ENCODE data around the gene NPTXR.

NPTXR gene

DNA sequence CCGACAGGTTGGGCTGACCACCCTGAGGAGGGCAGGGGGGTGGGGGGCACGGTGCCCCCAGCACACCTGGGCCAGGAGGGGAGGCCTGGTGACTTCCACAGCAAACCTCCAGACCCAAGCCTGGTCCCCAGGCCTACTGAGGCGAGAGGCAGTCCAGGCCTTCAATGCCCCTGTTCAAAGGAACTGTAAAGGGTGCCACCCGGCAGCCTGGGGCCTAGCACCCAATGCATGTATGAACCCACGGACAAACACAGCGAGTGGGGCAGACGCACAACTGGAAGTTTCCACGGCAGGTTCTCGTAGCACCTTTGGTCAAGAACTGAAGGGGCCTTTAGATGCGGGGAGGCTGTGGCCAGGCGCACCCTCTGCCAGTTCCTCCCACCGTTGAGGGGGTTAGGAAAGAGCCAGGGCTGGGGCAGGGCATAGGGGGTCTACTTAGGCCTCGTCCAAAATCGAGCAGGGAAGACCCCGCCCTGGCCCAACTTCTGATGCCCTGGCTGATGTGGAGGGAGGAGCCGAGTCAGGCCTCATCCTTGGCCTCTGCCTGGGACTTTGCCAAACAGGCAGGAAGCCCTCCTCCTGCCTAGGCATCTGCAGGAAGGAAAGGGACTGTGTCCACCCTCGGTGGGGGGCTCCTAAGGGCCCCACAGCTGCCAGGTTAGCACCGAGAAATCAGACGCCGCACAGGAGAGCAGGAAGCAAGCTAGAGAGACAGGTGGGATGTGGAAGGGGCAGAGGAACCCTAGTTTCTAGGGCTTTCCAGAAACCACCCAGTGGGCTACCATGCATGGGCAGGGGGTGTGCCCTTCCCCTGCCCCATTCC lies 21.6 kb upstream of the NPTXR start:
- TF ChIP-seq, protein P1, sequence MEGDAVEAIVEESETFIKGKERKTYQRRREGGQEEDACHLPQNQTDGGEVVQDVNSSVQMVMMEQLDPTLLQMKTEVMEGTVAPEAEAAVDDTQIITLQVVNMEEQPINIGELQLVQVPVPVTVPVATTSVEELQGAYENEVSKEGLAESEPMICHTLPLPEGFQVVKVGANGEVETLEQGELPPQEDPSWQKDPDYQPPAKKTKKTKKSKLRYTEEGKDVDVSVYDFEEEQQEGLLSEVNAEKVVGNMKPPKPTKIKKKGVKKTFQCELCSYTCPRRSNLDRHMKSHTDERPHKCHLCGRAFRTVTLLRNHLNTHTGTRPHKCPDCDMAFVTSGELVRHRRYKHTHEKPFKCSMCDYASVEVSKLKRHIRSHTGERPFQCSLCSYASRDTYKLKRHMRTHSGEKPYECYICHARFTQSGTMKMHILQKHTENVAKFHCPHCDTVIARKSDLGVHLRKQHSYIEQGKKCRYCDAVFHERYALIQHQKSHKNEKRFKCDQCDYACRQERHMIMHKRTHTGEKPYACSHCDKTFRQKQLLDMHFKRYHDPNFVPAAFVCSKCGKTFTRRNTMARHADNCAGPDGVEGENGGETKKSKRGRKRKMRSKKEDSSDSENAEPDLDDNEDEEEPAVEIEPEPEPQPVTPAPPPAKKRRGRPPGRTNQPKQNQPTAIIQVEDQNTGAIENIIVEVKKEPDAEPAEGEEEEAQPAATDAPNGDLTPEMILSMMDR (IDR thresholded peaks at IDR 0.05; ENCODE audit: low read depth, low read length): no peak

DNA sequence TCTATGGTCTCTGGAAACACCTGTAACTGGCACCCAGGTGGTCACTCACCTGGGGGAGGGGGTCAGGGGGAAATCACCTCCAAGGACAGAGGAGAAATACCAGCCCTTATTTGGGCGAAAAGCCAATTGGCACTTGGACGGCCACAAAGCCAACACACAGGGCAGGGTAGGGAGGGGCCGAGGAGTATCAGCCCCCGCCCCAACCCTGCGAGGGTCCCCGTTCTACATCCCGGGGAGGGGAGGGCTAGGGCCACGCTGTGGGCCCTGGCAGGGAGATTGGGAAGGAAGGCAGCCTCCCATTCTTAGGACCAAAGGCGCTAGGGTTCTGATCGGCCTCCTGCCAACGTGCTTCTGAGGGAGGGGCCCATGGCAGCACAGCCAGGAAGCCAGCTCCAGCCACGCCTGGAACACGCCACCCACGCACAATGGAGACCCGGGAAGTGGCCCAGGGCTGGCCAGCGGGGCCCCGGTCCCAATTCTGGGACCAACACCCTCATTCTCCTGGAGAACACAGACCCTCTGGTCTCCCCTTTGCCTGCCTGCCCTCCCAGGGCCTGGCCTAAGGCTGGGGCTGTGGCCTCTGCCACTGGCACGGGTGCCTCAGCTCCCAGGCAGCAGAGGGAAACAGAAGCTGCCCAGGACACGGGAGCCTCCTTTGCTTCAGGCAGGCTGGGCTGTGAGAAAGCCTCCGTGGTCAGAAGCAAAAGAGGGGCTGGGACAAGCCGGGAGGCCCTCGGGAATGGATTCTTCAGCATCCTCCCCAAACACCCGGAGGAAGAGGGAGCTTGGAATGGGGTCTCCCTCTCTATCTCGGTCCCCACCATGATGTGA lies 20.7 kb upstream of the NPTXR start:
- no peak overlapping the region for H3K4me3 ChIP-seq (ENCODE audit: low read depth, low read length)
- TF ChIP-seq, protein P1 (IDR thresholded peaks at IDR 0.05; ENCODE audit: low read depth, low read length): no peak

More for the DNA sequence above, 21.6 kb upstream of the NPTXR start:
- no peak overlapping the region for H3K4me3 ChIP-seq (ENCODE audit: low read depth, low read length)

GRCh38 chr22:38863531-38864131 lies 19.8 kb upstream of the NPTXR start:
- TF ChIP-seq, protein P1 (IDR thresholded peaks at IDR 0.05; ENCODE audit: low read depth, low read length): no peak
- H3K4me3 ChIP-seq (ENCODE audit: low read depth, low read length): no peak overlapping the region

DNA sequence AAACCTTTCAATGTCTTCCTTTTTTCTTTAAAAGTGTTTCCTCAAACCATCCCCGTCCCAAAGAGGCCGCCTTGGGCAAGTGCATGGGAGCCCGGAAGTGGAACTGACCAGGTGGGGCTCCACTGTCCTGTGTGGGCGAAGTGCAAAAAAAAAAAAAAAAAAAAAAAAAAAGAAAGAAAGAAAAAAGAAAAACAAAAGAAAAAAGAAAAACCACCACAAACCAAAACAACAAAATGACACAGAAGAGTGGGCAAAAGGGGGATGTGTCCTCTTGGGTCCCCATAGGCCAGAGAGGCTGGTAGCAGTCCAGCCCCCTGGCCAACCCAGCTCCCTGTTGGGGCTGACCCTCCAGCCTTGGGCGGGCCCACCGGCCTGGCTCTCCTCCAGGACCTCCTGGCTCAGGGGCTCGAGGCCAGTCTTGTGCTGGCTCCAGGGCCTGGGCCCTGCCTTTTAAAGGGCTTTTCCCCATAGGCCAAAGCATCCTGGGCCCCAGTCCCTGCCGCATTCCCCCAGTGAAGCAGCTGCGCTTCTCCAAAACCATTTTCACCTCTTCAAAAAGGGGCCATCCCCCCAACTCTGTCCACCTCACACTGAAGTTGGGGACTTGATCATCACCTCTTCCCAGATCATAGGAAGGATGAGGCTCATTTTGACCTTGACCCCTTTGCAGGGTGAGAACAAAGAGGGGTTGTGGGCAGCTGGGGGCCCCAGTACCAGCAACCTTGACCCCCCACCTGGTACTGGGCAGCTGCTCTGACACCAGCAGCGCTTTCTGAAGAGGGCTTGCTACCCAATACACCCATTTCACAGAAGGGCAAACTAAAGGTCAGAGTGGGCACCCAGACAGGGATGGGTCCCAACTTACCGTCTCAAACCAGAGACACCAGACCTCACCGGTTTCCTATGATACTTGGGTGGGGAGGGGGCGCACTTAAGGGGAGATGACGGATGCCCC lies 18.8 kb upstream of the NPTXR start:
- TF ChIP-seq, protein P1 (IDR thresholded peaks at IDR 0.05; ENCODE audit: low read depth, low read length): no peak
- H3K4me3 ChIP-seq (ENCODE audit: low read depth, low read length): no peak overlapping the region

- TF ChIP-seq, protein P1 (IDR thresholded peaks at IDR 0.05; ENCODE audit: low read depth, low read length): no peak
- H3K4me3 ChIP-seq (ENCODE audit: low read depth, low read length): no peak overlapping the region
These were observed 18.1 kb upstream of the NPTXR start for GRCh38 chr22:38861927-38862326.

DNA sequence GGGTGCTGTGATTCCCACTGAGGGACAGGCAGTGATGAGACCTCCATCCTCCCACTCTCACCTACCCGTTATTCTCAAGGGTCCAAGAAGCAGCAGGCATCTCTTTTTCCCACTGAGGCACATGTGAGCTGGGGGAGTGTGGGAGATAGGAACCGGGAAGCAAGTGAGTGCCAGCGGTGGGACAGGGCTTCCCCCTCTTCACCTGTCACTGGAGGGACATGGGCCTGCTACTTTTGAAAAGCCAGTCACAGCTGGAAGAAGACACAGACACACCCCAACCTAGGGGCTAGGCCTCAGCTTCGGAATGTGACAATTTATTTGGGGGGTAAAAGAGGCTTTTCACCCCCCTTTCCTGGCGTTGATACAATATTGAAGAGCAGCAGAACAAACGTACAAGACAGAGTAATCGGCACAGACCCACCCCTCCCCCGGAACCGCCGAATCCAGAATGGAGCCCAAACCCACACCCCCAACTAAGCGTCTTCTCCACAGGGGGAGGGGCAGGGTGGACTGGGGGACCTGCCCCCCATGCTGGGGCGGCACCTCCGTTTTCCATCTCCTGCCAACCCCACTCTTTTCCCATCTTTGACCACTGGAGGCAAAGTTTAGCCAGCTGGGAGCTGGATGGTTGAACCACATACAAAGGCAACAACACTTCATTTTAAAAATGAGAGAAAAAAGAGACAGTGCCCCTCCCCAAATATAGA lies 17.5 kb upstream of the NPTXR start:
- TF ChIP-seq, protein P1 (IDR thresholded peaks at IDR 0.05; ENCODE audit: low read depth, low read length): 0 out of 2 replicates have a peak, but pooled peaks have one; percentile 13
- no peak overlapping the region for H3K4me3 ChIP-seq (ENCODE audit: low read depth, low read length)
